ENCODE results near the gene PFKL. TPM values are rescaled to one million over a fixed set of nuclear protein-coding genes. Genes with fewer than 3 reads are reported as not detected.

Gene PFKL
- total and polyA plus RNA-seq, 2 donors (not counting 1 experiment from before 2014, with no cell fraction given) = 267 to 318 TPM

- TF ChIP-seq EZH2 (IDR thresholded peaks at IDR 0.05; ENCODE audit: borderline replicate concordance, insufficient read depth, low read depth, low read length, poor library complexity, severe bottlenecking) (no peak), CTCF (IDR thresholded peaks at IDR 0.05) (no peak)
- peaks cover 14 to 26% of the 10 kb centered on the region in 2 donors for H3K4me1 ChIP-seq (ENCODE audit: control insufficient read depth in 2 of 2, insufficient read depth in 2 of 2, low read length in 2 of 2)
- ChIA-PET POLR2A (no interaction called here), CTCF (no interaction called here)
- no peak for DNase-seq
- no peaks in the 10 kb centered on the region for H3K79me2 ChIP-seq (ENCODE audit: control insufficient read depth, insufficient read depth, low read length)
- intact Hi-C loops (cut with micrococcal nuclease) = no loop called here
- no peak overlapping the region for H3K4me3 ChIP-seq (ENCODE audit: control extremely low read depth in 1 of 5, extremely low read depth in 1 of 5, insufficient read depth in 1 of 5, low read depth in 2 of 5, low read length in 4 of 5)
- Mint-ChIP-seq H3K27ac (peak overlapping the region; percentile 68), H3K4me1 (peaks cover 18% of the 10 kb centered on the region), H3K27me3 (no peaks in the 10 kb centered on the region), H3K9me3 (ENCODE audit: insufficient read depth) (no peaks in the 10 kb centered on the region), H3K4me3 (peak overlapping the region; percentile 32)
- no peak for ATAC-seq (ENCODE audit: low read depth)
- H3K36me3 ChIP-seq (replicated peaks in 1 of 2; ENCODE audit: control extremely low read depth in 1 of 2, control insufficient read depth in 1 of 2, extremely low read depth in 1 of 2, insufficient read depth in 2 of 2, low read length in 1 of 2) = peaks cover 1 to 10% of the 10 kb centered on the region in 2 experiments
- peak overlapping the region in 1 of 2 donors; percentile 7 for H3K27ac ChIP-seq (ENCODE audit: low read length in 2 of 2)
- no peak overlapping the region for H3K9ac ChIP-seq (ENCODE audit: low read length)
- no peaks in the 10 kb centered on the region for H3K27me3 ChIP-seq (replicated peaks in 1 of 4; ENCODE audit: control extremely low read depth in 1 of 4, control insufficient read depth in 3 of 4, insufficient read depth in 4 of 4, low read length in 3 of 4)
- H4K20me1 ChIP-seq (ENCODE audit: control insufficient read depth, insufficient read depth, low read length, poor library complexity, severe bottlenecking) = no peaks in the 10 kb centered on the region
- 96% methylated on average over 14 of the region's 19 CpGs for WGBS (ENCODE audit: insufficient coverage)
- peak overlapping the region; percentile 56 for H3K4me2 ChIP-seq (replicated peaks; ENCODE audit: low read depth, low read length, poor library complexity, severe bottlenecking)
- H3K9me3 ChIP-seq (ENCODE audit: control extremely low read depth in 1 of 3, control insufficient read depth in 2 of 3, insufficient read depth in 1 of 3, low read length in 2 of 3) = peaks cover 0 to 22% (median 4%) of the 10 kb centered on the region in 3 donors
- peak overlapping the region; percentile 20 for H2AFZ ChIP-seq (ENCODE audit: insufficient read depth, low read depth, low read length, poor library complexity, severe bottlenecking)
These were observed 75.9 kb downstream of the PFKL start for GRCh38 chr21:44375761-44376241.

- 97% methylated on average over 9 of the region's 9 CpGs for WGBS (ENCODE audit: insufficient coverage)
- no peak for DNase-seq
- Histone ChIP-seq H3K4me1 (ENCODE audit: control insufficient read depth in 2 of 2, insufficient read depth in 2 of 2, low read length in 2 of 2) (peaks cover 14 to 26% of the 10 kb centered on the region in 2 donors), H3K36me3 (replicated peaks in 1 of 2; ENCODE audit: control extremely low read depth in 1 of 2, control insufficient read depth in 1 of 2, extremely low read depth in 1 of 2, insufficient read depth in 2 of 2, low read length in 1 of 2) (peaks cover 1 to 11% of the 10 kb centered on the region in 2 experiments), H3K4me2 (replicated peaks; ENCODE audit: low read depth, low read length, poor library complexity, severe bottlenecking) (no peak overlapping the region), H3K9me3 (ENCODE audit: control extremely low read depth in 1 of 3, control insufficient read depth in 2 of 3, insufficient read depth in 1 of 3, low read length in 2 of 3) (peaks cover 0 to 19% (median 4%) of the 10 kb centered on the region in 3 donors), H3K79me2 (ENCODE audit: control insufficient read depth, insufficient read depth, low read length) (no peaks in the 10 kb centered on the region), H2AFZ (ENCODE audit: insufficient read depth, low read depth, low read length, poor library complexity, severe bottlenecking) (no peak overlapping the region), H4K20me1 (ENCODE audit: control insufficient read depth, insufficient read depth, low read length, poor library complexity, severe bottlenecking) (no peaks in the 10 kb centered on the region), H3K27ac (ENCODE audit: low read length in 2 of 2) (no peak overlapping the region), H3K27me3 (replicated peaks in 1 of 4; ENCODE audit: control extremely low read depth in 1 of 4, control insufficient read depth in 3 of 4, insufficient read depth in 4 of 4, low read length in 3 of 4) (no peaks in the 10 kb centered on the region), H3K4me3 (ENCODE audit: control extremely low read depth in 1 of 5, extremely low read depth in 1 of 5, insufficient read depth in 1 of 5, low read depth in 2 of 5, low read length in 4 of 5) (no peak overlapping the region), H3K9ac (ENCODE audit: low read length) (no peak overlapping the region)
- H3K27me3 Mint-ChIP-seq = no peaks in the 10 kb centered on the region
- no peak for TF ChIP-seq CTCF (IDR thresholded peaks at IDR 0.05)
- TF ChIP-seq EZH2 (IDR thresholded peaks at IDR 0.05; ENCODE audit: borderline replicate concordance, insufficient read depth, low read depth, low read length, poor library complexity, severe bottlenecking) = no peak
- ATAC-seq (ENCODE audit: low read depth) = no peak
- peak overlapping the region; percentile 13 for H3K4me3 Mint-ChIP-seq
- CTCF ChIA-PET = no interaction called here
- no peaks in the 10 kb centered on the region for H3K9me3 Mint-ChIP-seq (ENCODE audit: insufficient read depth)
- POLR2A ChIA-PET = no interaction called here
- peaks cover 18% of the 10 kb centered on the region for H3K4me1 Mint-ChIP-seq
- intact Hi-C loops (cut with micrococcal nuclease) = no loop called here
- no peak overlapping the region for H3K27ac Mint-ChIP-seq
These were observed 76.8 kb downstream of the PFKL start for GRCh38 chr21:44376606-44377005.

Other genes with a start within 250 kb of the PFKL start
- 9.1 and 13.5 TPM in 2 replicates for gene PWP2, start 192.7 kb upstream of the PFKL start, total RNA-seq
- gene PWP2, start 192.7 kb upstream of the PFKL start, polyA plus RNA-seq = 3.6 and 7.7 TPM in 2 replicates
- 27.7 and 28.5 TPM in 2 replicates for gene GATD3, start 166.4 kb upstream of the PFKL start, total RNA-seq
- gene GATD3, start 166.4 kb upstream of the PFKL start, polyA plus RNA-seq = 27.7 and 45.7 TPM in 2 replicates
- gene ICOSLG, start 59.1 kb upstream of the PFKL start, total RNA-seq = 124 and 127 TPM in 2 replicates
- 40.2 and 64.5 TPM in 2 replicates for gene ICOSLG, start 59.1 kb upstream of the PFKL start, polyA plus RNA-seq
- gene DNMT3L, start 38.2 kb upstream of the PFKL start, total RNA-seq = not detected in 2 replicates
- gene DNMT3L, start 38.2 kb upstream of the PFKL start, polyA plus RNA-seq = not detected in 2 replicates
- 0.24 TPM in 1 of 2 replicates, not detected in the other for gene AIRE, start 14.2 kb upstream of the PFKL start, total RNA-seq
- gene AIRE, start 14.2 kb upstream of the PFKL start, polyA plus RNA-seq = 0.37 TPM in 1 of 2 replicates, not detected in the other
- gene CFAP410, start 39.3 kb downstream of the PFKL start, total RNA-seq = 62.4 and 69.2 TPM in 2 replicates
- gene CFAP410, start 39.3 kb downstream of the PFKL start, polyA plus RNA-seq = 90.9 and 98.8 TPM in 2 replicates
- 1.4 and 1.6 TPM in 2 replicates for gene TRPM2, start 53.6 kb downstream of the PFKL start, total RNA-seq
- gene TRPM2, start 53.6 kb downstream of the PFKL start, polyA plus RNA-seq = 5.4 and 8.4 TPM in 2 replicates
- gene LRRC3, start 155.5 kb downstream of the PFKL start, total RNA-seq = 3.3 and 3.8 TPM in 2 replicates
- gene LRRC3, start 155.5 kb downstream of the PFKL start, polyA plus RNA-seq = 0.36 and 0.46 TPM in 2 replicates
- not detected in 2 replicates for gene KRTAP10-1, start 240.1 kb downstream of the PFKL start, total RNA-seq
- gene KRTAP10-1, start 240.1 kb downstream of the PFKL start, polyA plus RNA-seq = not detected in 2 replicates